Measurements from ENCODE around the gene EFNB1.
"Not testable (repeated sequence)": the region's sequence is repeated elsewhere in the genome, so short reads cannot be mapped to it uniquely, and the experiment has no call there.

Gene EFNB1

GRCh38 chrX:68828740-68829581, at the start of gene EFNB1:
EFNB1 (plus strand) TSS chrX:68829021; CDS start chrX:68829777, 756 bp downstream.
- Histone ChIP-seq H3K4me1 (ENCODE audit: insufficient read depth, low read length) (peaks cover 18% of the 10 kb centered on the region), H3K4me3 (ENCODE audit: low read length) (peak within 1 kb of the TSS; percentile 84), H3K9me3 (ENCODE audit: low read length) (no peaks in the 10 kb centered on the region), H3K27me3 (ENCODE audit: insufficient read depth, low read length) (peaks cover 6% of the 10 kb centered on the region), H2AFZ (ENCODE audit: low read depth, low read length) (no peak within 1 kb of the TSS), H3K36me3 (ENCODE audit: insufficient read depth, low read length) (no peaks in the 10 kb centered on the region)

GRCh38 chrX:68781295-68781694, 47.5 kb upstream of the EFNB1 start:
- H3K4me3 ChIP-seq (ENCODE audit: low read length); H3K36me3 ChIP-seq (ENCODE audit: insufficient read depth, low read length); H3K27me3 ChIP-seq (ENCODE audit: insufficient read depth, low read length); H3K4me1 ChIP-seq (ENCODE audit: insufficient read depth, low read length); H3K9me3 ChIP-seq (ENCODE audit: low read length); H2AFZ ChIP-seq (ENCODE audit: low read depth, low read length): not testable (repeated sequence)

- Histone ChIP-seq H3K4me1 (ENCODE audit: insufficient read depth, low read length) (no peaks in the 10 kb centered on the region), H2AFZ (ENCODE audit: low read depth, low read length) (no peak overlapping the region), H3K9me3 (ENCODE audit: low read length) (no peaks in the 10 kb centered on the region), H3K4me3 (ENCODE audit: low read length) (no peak overlapping the region), H3K27me3 (ENCODE audit: insufficient read depth, low read length) (no peaks in the 10 kb centered on the region), H3K36me3 (ENCODE audit: insufficient read depth, low read length) (no peaks in the 10 kb centered on the region)
These were observed 44.0 kb upstream of the EFNB1 start for GRCh38 chrX:68784816-68785215.

GRCh38 chrX:68786581-68786980, 42.2 kb upstream of the EFNB1 start:
- H3K9me3 ChIP-seq (ENCODE audit: low read length); H3K36me3 ChIP-seq (ENCODE audit: insufficient read depth, low read length); H3K4me1 ChIP-seq (ENCODE audit: insufficient read depth, low read length); H3K27me3 ChIP-seq (ENCODE audit: insufficient read depth, low read length); H3K4me3 ChIP-seq (ENCODE audit: low read length); H2AFZ ChIP-seq (ENCODE audit: low read depth, low read length): not testable (repeated sequence)

- Histone ChIP-seq H3K9me3 (ENCODE audit: low read length) (peaks cover 2% of the 10 kb centered on the region), H2AFZ (ENCODE audit: low read depth, low read length) (no peak overlapping the region), H3K27me3 (ENCODE audit: insufficient read depth, low read length) (no peaks in the 10 kb centered on the region), H3K4me3 (ENCODE audit: low read length) (no peak overlapping the region), H3K36me3 (ENCODE audit: insufficient read depth, low read length) (no peaks in the 10 kb centered on the region), H3K4me1 (ENCODE audit: insufficient read depth, low read length) (no peaks in the 10 kb centered on the region)
These were observed 38.9 kb upstream of the EFNB1 start for GRCh38 chrX:68789966-68790365.

- H2AFZ ChIP-seq (ENCODE audit: low read depth, low read length): no peak overlapping the region
- H3K4me1 ChIP-seq (ENCODE audit: insufficient read depth, low read length): no peaks in the 10 kb centered on the region
- no peaks in the 10 kb centered on the region for H3K36me3 ChIP-seq (ENCODE audit: insufficient read depth, low read length)
- peaks cover 2% of the 10 kb centered on the region for H3K9me3 ChIP-seq (ENCODE audit: low read length)
- no peak overlapping the region for H3K4me3 ChIP-seq (ENCODE audit: low read length)
- no peaks in the 10 kb centered on the region for H3K27me3 ChIP-seq (ENCODE audit: insufficient read depth, low read length)
These were observed 36.7 kb upstream of the EFNB1 start for GRCh38 chrX:68792083-68792482.

GRCh38 chrX:68794461-68794860, 34.4 kb upstream of the EFNB1 start:
- Histone ChIP-seq H3K36me3 (ENCODE audit: insufficient read depth, low read length) (no peaks in the 10 kb centered on the region), H2AFZ (ENCODE audit: low read depth, low read length) (no peak overlapping the region), H3K4me1 (ENCODE audit: insufficient read depth, low read length) (no peaks in the 10 kb centered on the region), H3K27me3 (ENCODE audit: insufficient read depth, low read length) (no peaks in the 10 kb centered on the region), H3K9me3 (ENCODE audit: low read length) (peaks cover 2% of the 10 kb centered on the region), H3K4me3 (ENCODE audit: low read length) (no peak overlapping the region)

- Histone ChIP-seq H3K36me3 (ENCODE audit: insufficient read depth, low read length) (no peaks in the 10 kb centered on the region), H2AFZ (ENCODE audit: low read depth, low read length) (no peak overlapping the region), H3K4me3 (ENCODE audit: low read length) (no peak overlapping the region), H3K27me3 (ENCODE audit: insufficient read depth, low read length) (no peaks in the 10 kb centered on the region), H3K9me3 (ENCODE audit: low read length) (peaks cover 2% of the 10 kb centered on the region), H3K4me1 (ENCODE audit: insufficient read depth, low read length) (no peaks in the 10 kb centered on the region)
These were observed 33.1 kb upstream of the EFNB1 start for GRCh38 chrX:68795741-68796140.

GRCh38 chrX:68798400-68798799, 30.4 kb upstream of the EFNB1 start:
- not testable (repeated sequence) for H3K9me3 ChIP-seq (ENCODE audit: low read length); H3K4me3 ChIP-seq (ENCODE audit: low read length); H3K27me3 ChIP-seq (ENCODE audit: insufficient read depth, low read length); H3K4me1 ChIP-seq (ENCODE audit: insufficient read depth, low read length); H2AFZ ChIP-seq (ENCODE audit: low read depth, low read length); H3K36me3 ChIP-seq (ENCODE audit: insufficient read depth, low read length)

- H3K4me1 ChIP-seq (ENCODE audit: insufficient read depth, low read length): no peaks in the 10 kb centered on the region
- no peaks in the 10 kb centered on the region for H3K36me3 ChIP-seq (ENCODE audit: insufficient read depth, low read length)
- H2AFZ ChIP-seq (ENCODE audit: low read depth, low read length): no peak overlapping the region
- H3K9me3 ChIP-seq (ENCODE audit: low read length): no peaks in the 10 kb centered on the region
- H3K4me3 ChIP-seq (ENCODE audit: low read length): no peak overlapping the region
- H3K27me3 ChIP-seq (ENCODE audit: insufficient read depth, low read length): peaks cover 2% of the 10 kb centered on the region
These were observed 27.0 kb upstream of the EFNB1 start for GRCh38 chrX:68801737-68802290.

- peaks cover 2% of the 10 kb centered on the region for H3K27me3 ChIP-seq (ENCODE audit: insufficient read depth, low read length)
- H3K4me3 ChIP-seq (ENCODE audit: low read length): no peak overlapping the region
- no peaks in the 10 kb centered on the region for H3K36me3 ChIP-seq (ENCODE audit: insufficient read depth, low read length)
- no peak overlapping the region for H2AFZ ChIP-seq (ENCODE audit: low read depth, low read length)
- H3K4me1 ChIP-seq (ENCODE audit: insufficient read depth, low read length): no peaks in the 10 kb centered on the region
- no peaks in the 10 kb centered on the region for H3K9me3 ChIP-seq (ENCODE audit: low read length)
These were observed 21.0 kb upstream of the EFNB1 start for GRCh38 chrX:68807818-68808217.

GRCh38 chrX:68808686-68809357, 20.0 kb upstream of the EFNB1 start:
- no peaks in the 10 kb centered on the region for H3K36me3 ChIP-seq (ENCODE audit: insufficient read depth, low read length)
- H3K4me1 ChIP-seq (ENCODE audit: insufficient read depth, low read length): no peaks in the 10 kb centered on the region
- no peaks in the 10 kb centered on the region for H3K9me3 ChIP-seq (ENCODE audit: low read length)
- no peak overlapping the region for H2AFZ ChIP-seq (ENCODE audit: low read depth, low read length)
- no peak overlapping the region for H3K4me3 ChIP-seq (ENCODE audit: low read length)
- H3K27me3 ChIP-seq (ENCODE audit: insufficient read depth, low read length): peaks cover 2% of the 10 kb centered on the region

GRCh38 chrX:68820476-68821110, 8.2 kb upstream of the EFNB1 start:
- no peaks in the 10 kb centered on the region for H3K36me3 ChIP-seq (ENCODE audit: insufficient read depth, low read length)
- no peaks in the 10 kb centered on the region for H3K9me3 ChIP-seq (ENCODE audit: low read length)
- H3K4me1 ChIP-seq (ENCODE audit: insufficient read depth, low read length): no peaks in the 10 kb centered on the region
- H2AFZ ChIP-seq (ENCODE audit: low read depth, low read length): no peak overlapping the region
- H3K27me3 ChIP-seq (ENCODE audit: insufficient read depth, low read length): peaks cover under 1% of the 10 kb centered on the region
- H3K4me3 ChIP-seq (ENCODE audit: low read length): no peak overlapping the region

Measured in neuron (in vitro differentiated cells).